GM19193 (cell line): ENCODE results near the gene GAB2.

ENCODE experiments used
- POLR2A ChIP-seq: IDR thresholded peaks from 4 replicates; pipeline ENCODE4 v1.6.1; 2011; ENCODE audit not compliant: insufficient read depth, insufficient read length; ENCODE audit errors: extremely low read depth

GAB2 gene

GRCh38 chr11:78417175-78417887 lies at the start of gene GAB2:
Gene GAB2 (minus strand): TSS chr11:78417820. CDS start chr11:78417720, 100 bp downstream.
- TF ChIP-seq POLR2A, result no peak

GRCh38 chr11:78467370-78467769 lies 49.8 kb upstream of the GAB2 start:
- no peak for TF ChIP-seq POLR2A

GRCh38 chr11:78465169-78465942 lies 47.7 kb upstream of the GAB2 start:
- TF ChIP-seq POLR2A, result peak; percentile 50

- TF ChIP-seq POLR2A, result no peak
Measured at GRCh38 chr11:78460471-78460870, 42.9 kb upstream of the GAB2 start.

- TF ChIP-seq POLR2A, result no peak
Measured at GRCh38 chr11:78459738-78460137, 42.1 kb upstream of the GAB2 start.

- TF ChIP-seq POLR2A, result no peak
Measured at GRCh38 chr11:78457448-78457847, 39.8 kb upstream of the GAB2 start.

GRCh38 chr11:78453140-78453935 lies 35.7 kb upstream of the GAB2 start:
- TF ChIP-seq POLR2A, result no peak

- TF ChIP-seq POLR2A, result no peak
Measured at GRCh38 chr11:78451371-78452150, 33.9 kb upstream of the GAB2 start.

- TF ChIP-seq POLR2A, result no peak
Measured at GRCh38 chr11:78450866-78451265, 33.2 kb upstream of the GAB2 start.

- TF ChIP-seq POLR2A, result no peak
Measured at GRCh38 chr11:78449866-78450265, 32.2 kb upstream of the GAB2 start.

GRCh38 chr11:78446210-78446609 lies 28.6 kb upstream of the GAB2 start:
- no peak for TF ChIP-seq POLR2A

- TF ChIP-seq POLR2A, result no peak
Measured at GRCh38 chr11:78444726-78445125, 27.1 kb upstream of the GAB2 start.

- no peak for TF ChIP-seq POLR2A
Measured at GRCh38 chr11:78441956-78442355, 24.3 kb upstream of the GAB2 start.

GRCh38 chr11:78438298-78438975 lies 20.8 kb upstream of the GAB2 start:
- no peak for TF ChIP-seq POLR2A
